ENCODE measurements around the gene HTRA1.

Gene HTRA1

DNA sequence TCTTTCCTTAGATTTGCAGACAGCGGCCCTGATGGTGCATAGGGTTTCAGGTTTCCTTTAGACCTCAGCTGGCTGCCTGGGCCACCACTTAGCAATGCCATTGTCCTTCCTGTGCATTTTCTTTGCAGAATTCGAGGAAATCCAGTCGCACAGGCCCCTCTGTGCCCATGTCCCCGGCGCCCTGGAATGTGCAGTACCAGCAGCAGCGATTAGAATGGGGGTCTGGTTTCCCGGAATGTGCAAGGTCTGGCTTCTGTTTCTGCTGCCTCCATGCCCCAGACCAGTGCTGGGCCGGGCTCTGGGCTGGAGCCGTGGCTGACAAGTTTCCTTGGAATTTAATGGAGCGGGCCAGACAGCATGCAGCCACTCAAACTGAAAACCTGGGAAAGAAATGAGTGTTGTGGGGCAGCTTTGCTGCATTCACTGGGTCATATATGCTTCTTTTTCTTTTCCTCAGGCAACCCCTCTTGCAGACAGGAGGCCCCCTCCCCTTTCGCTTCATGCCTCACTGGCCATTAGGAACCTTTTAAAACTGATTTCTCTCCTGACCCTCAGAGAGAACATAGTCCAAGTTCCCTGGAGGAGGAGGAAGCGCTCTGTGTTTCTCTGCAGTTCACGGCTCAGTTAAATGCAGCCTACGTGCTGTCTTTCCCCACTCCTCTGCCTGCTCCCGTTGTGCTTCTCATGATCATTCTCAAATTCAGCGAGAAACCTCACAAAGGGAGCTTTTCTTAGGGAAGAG is 14.4 kb downstream of the HTRA1 start:
- no peaks in the 10 kb centered on the region for H3K9me3 ChIP-seq (ENCODE audit: control insufficient read depth, low read depth, low read length)
- no peak overlapping the region for H3K4me3 ChIP-seq (ENCODE audit: low read length)
- no peak overlapping the region for H3K9ac ChIP-seq (ENCODE audit: low read length)
- H3K4me1 ChIP-seq (ENCODE audit: control insufficient read depth, low read depth, low read length) = peaks cover 33% of the 10 kb centered on the region
- H3K36me3 ChIP-seq (ENCODE audit: control insufficient read depth, low read depth, low read length) = no peaks in the 10 kb centered on the region
- no peaks in the 10 kb centered on the region for H3K27me3 ChIP-seq (ENCODE audit: control insufficient read depth, insufficient read depth, low read length)
- no peak overlapping the region for H3K27ac ChIP-seq (ENCODE audit: low read length)

DNA sequence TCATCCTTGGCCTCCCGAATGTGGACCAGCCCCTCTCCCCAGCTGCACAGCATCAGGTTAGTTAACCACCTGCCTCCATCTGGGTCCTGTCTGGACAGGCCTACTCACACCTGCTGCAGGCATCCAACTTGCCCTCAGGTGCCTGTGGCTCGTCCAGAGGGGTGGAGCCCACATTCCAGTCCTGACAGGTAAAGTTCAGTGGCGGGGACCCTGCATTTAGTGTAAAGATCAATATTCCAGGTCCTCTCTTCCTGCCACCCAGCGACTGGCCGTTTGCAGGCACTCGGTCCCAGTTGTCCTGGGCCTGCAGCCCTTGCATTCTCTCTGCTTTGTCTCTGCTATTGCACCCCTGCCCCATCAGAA is 15.0 kb downstream of the HTRA1 start:
- no peak overlapping the region for H3K27ac ChIP-seq (ENCODE audit: low read length)
- H3K27me3 ChIP-seq (ENCODE audit: control insufficient read depth, insufficient read depth, low read length) = no peaks in the 10 kb centered on the region
- H3K4me3 ChIP-seq (ENCODE audit: low read length) = no peak overlapping the region
- no peaks in the 10 kb centered on the region for H3K36me3 ChIP-seq (ENCODE audit: control insufficient read depth, low read depth, low read length)
- no peaks in the 10 kb centered on the region for H3K9me3 ChIP-seq (ENCODE audit: control insufficient read depth, low read depth, low read length)
- H3K4me1 ChIP-seq (ENCODE audit: control insufficient read depth, low read depth, low read length) = peaks cover 33% of the 10 kb centered on the region
- no peak overlapping the region for H3K9ac ChIP-seq (ENCODE audit: low read length)

DNA sequence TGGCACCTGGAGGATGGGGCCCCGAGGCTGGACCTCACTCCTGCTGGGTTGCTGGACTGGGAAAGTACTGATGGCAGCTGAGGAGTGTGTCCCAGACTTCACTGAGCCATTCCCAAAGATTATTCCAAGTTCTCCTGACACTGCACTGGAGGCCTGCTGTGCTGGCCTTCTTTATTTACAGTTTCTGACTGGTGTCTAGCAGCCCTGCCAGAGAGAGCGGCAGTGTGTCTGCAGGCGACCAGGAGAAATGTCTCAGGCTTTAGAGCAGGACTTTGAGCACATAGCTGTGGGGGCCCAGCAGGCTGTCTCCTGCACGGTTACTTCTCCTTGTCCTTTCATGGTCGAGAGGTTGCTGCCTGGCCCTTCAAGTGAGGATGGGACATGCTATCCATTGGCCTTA is 16.1 kb downstream of the HTRA1 start:
- H3K27me3 ChIP-seq (ENCODE audit: control insufficient read depth, insufficient read depth, low read length) = no peaks in the 10 kb centered on the region
- H3K36me3 ChIP-seq (ENCODE audit: control insufficient read depth, low read depth, low read length) = no peaks in the 10 kb centered on the region
- no peak overlapping the region for H3K4me3 ChIP-seq (ENCODE audit: low read length)
- no peaks in the 10 kb centered on the region for H3K9me3 ChIP-seq (ENCODE audit: control insufficient read depth, low read depth, low read length)
- H3K4me1 ChIP-seq (ENCODE audit: control insufficient read depth, low read depth, low read length) = peaks cover 33% of the 10 kb centered on the region
- H3K27ac ChIP-seq (ENCODE audit: low read length) = no peak overlapping the region
- H3K9ac ChIP-seq (ENCODE audit: low read length) = no peak overlapping the region

DNA sequence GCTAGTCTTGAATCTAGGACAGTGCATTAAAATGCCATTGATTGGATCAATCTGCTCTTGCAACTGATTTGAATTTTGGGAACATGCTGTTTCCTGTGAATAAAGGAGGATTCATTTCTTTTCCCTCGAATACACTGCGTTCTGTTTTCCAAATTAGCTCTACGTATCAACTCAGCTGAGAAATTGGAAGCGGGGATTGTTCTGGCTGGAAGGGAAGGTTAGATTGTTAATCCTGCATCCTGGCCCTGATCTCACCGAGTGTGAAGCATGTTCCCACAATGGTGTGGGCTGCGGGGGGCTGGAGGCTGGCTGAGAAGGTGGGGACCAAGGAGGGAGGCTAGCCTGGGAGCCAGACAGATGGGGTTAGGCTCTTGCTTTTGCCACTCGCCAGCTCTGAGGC is 17.6 kb downstream of the HTRA1 start:
- H3K27me3 ChIP-seq (ENCODE audit: control insufficient read depth, insufficient read depth, low read length) = no peaks in the 10 kb centered on the region
- peaks cover 33% of the 10 kb centered on the region for H3K4me1 ChIP-seq (ENCODE audit: control insufficient read depth, low read depth, low read length)
- H3K9me3 ChIP-seq (ENCODE audit: control insufficient read depth, low read depth, low read length) = no peaks in the 10 kb centered on the region
- no peaks in the 10 kb centered on the region for H3K36me3 ChIP-seq (ENCODE audit: control insufficient read depth, low read depth, low read length)
- H3K4me3 ChIP-seq (ENCODE audit: low read length) = no peak overlapping the region
- H3K27ac ChIP-seq (ENCODE audit: low read length) = no peak overlapping the region
- H3K9ac ChIP-seq (ENCODE audit: low read length) = no peak overlapping the region

DNA sequence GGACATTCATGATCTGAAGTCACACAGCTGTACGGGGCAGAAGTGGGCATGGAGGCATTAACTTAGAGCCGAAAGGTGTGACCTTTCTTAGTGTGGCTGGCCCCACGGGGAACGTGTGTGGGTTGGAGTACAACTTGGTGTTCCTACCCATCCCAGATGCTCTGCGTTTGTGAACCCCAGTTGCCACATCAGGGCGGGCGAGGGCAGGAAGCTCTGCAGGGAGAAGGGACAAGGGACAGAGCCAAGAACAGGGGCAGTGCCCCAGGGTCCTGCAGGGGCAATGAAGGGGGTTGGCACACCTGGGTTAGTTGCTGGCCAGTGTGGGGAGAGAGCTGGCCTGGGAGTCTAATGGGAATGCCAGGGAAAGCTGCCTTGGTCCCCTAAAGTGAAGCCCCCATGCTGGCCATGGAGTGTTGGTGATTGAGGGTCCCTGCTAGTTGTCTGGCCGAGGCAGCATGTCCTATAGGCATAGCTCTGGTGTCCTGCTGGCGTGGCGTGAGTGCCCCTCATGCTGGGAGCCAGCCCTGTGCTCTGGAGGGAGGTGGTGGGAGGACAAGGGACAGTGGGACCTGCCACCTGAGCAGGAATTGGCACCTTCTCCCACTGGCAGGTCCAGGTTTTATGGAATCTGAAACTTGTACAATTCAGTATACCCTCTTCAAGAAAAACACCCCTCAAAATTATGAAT is 18.9 kb downstream of the HTRA1 start:
- Histone ChIP-seq H3K27me3 (ENCODE audit: control insufficient read depth, insufficient read depth, low read length) (no peaks in the 10 kb centered on the region), H3K27ac (ENCODE audit: low read length) (no peak overlapping the region)

DNA sequence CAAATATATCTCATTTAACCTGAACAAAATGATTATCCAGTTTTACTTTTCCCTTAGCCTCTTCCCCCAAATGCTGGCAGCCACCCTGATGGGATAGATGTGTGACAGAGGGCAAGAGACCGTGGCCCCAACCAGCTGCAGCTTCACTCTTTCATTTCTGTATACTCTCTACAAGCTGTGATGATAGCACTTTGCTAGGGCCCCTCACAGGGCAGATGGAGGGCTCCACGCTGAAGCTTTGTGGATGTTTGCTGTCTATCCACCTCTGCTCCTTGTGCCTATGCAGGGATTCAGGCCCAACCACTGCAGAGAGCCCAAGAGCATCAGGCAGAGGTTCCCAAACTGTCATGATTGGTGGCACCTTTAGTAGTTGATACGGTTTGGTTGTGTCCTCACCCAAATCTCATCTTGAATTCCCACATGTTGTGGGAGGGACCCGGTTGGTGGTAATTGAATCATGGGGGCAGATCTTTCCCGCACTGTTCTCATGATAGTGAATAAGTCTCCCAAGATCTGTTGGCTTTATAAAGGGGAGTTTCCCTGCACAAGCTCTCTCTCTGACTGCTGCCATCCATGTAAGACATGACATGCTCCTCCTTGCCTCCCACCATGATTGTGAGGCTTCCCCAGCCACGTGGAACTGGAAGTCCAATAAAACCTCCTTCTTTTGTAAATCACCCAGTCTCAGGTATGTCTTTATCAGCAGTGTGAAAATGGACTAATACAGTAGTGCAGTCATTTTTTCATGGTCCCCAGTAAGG is 20.1 kb downstream of the HTRA1 start:
- H3K4me3 ChIP-seq (ENCODE audit: low read length) = no peak overlapping the region
- no peak overlapping the region for H3K27ac ChIP-seq (ENCODE audit: low read length)
- H3K27me3 ChIP-seq (ENCODE audit: control insufficient read depth, insufficient read depth, low read length) = no peaks in the 10 kb centered on the region
- no peaks in the 10 kb centered on the region for H3K9me3 ChIP-seq (ENCODE audit: control insufficient read depth, low read depth, low read length)
- no peaks in the 10 kb centered on the region for H3K36me3 ChIP-seq (ENCODE audit: control insufficient read depth, low read depth, low read length)
- peaks cover 12% of the 10 kb centered on the region for H3K4me1 ChIP-seq (ENCODE audit: control insufficient read depth, low read depth, low read length)
- H3K9ac ChIP-seq (ENCODE audit: low read length) = no peak overlapping the region

More for the DNA sequence above, 18.9 kb downstream of the HTRA1 start:
- Histone ChIP-seq H3K9ac (ENCODE audit: low read length) (no peak overlapping the region), H3K4me3 (ENCODE audit: low read length) (no peak overlapping the region), H3K4me1 (ENCODE audit: control insufficient read depth, low read depth, low read length) (peaks cover 23% of the 10 kb centered on the region), H3K9me3 (ENCODE audit: control insufficient read depth, low read depth, low read length) (no peaks in the 10 kb centered on the region), H3K36me3 (ENCODE audit: control insufficient read depth, low read depth, low read length) (no peaks in the 10 kb centered on the region)

DNA sequence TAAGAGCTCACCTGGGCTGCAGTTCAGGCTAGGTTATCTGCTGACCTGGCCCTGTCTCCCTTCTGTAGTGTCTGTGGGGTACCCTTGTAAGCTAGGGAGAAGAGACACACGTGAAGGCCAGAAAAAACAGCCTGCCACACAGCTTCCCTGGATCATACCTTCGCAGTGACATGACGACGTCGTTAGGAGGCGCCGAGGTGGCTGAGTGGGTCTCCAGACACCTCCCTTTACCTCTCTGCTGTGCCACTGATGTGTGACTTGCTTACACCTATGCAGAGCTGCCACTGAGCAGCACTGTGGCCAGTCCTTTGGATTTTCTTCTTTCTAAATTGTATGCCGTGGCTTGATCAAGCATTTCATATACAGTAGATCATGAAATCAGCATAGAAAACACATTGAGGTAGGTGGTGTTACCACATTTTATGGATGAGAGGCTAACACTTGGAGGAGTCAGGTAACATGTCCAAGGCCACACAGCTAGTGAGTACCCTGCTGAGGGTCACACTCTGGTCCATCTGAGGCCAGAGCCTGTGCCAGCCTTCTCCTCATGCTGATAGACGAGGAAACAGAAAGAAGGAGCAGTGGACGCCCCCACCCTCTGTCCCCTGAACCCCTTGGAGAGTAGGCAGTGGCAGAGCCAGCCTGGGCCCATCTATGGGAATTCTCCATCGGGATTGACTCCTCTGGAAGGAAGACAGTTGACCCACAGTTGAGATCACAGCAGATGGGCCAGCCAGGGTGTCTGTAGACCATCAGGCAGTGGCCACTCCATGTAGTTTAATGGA is 23.1 kb downstream of the HTRA1 start:
- Histone ChIP-seq H3K9me3 (ENCODE audit: control insufficient read depth, low read depth, low read length) (no peaks in the 10 kb centered on the region), H3K27me3 (ENCODE audit: control insufficient read depth, insufficient read depth, low read length) (no peaks in the 10 kb centered on the region), H3K36me3 (ENCODE audit: control insufficient read depth, low read depth, low read length) (no peaks in the 10 kb centered on the region), H3K9ac (ENCODE audit: low read length) (no peak overlapping the region), H3K27ac (ENCODE audit: low read length) (no peak overlapping the region), H3K4me1 (ENCODE audit: control insufficient read depth, low read depth, low read length) (no peaks in the 10 kb centered on the region), H3K4me3 (ENCODE audit: low read length) (no peak overlapping the region)

DNA sequence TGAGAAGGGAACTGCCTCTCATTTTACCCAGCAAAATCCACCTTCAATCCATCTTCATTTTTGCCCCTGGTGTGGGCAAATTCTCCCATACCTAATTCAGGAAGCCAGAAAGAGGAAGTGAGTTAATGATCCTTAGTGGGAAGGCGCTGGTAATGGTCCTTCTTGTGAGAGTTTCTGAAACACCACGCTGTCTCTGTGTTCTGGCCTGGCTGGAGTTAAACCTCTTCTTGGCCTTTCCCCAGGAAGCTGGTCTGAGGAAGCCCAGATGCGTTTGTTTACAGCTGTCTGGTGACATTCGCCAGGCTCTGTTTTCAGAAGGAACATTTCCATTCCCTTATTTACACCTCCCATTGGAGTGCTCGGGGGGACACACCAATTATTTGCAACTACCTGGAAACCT is 24.3 kb downstream of the HTRA1 start:
- H3K27me3 ChIP-seq (ENCODE audit: control insufficient read depth, insufficient read depth, low read length) = no peaks in the 10 kb centered on the region
- no peaks in the 10 kb centered on the region for H3K4me1 ChIP-seq (ENCODE audit: control insufficient read depth, low read depth, low read length)
- no peak overlapping the region for H3K9ac ChIP-seq (ENCODE audit: low read length)
- H3K9me3 ChIP-seq (ENCODE audit: control insufficient read depth, low read depth, low read length) = no peaks in the 10 kb centered on the region
- no peaks in the 10 kb centered on the region for H3K36me3 ChIP-seq (ENCODE audit: control insufficient read depth, low read depth, low read length)
- no peak overlapping the region for H3K4me3 ChIP-seq (ENCODE audit: low read length)
- no peak overlapping the region for H3K27ac ChIP-seq (ENCODE audit: low read length)

DNA sequence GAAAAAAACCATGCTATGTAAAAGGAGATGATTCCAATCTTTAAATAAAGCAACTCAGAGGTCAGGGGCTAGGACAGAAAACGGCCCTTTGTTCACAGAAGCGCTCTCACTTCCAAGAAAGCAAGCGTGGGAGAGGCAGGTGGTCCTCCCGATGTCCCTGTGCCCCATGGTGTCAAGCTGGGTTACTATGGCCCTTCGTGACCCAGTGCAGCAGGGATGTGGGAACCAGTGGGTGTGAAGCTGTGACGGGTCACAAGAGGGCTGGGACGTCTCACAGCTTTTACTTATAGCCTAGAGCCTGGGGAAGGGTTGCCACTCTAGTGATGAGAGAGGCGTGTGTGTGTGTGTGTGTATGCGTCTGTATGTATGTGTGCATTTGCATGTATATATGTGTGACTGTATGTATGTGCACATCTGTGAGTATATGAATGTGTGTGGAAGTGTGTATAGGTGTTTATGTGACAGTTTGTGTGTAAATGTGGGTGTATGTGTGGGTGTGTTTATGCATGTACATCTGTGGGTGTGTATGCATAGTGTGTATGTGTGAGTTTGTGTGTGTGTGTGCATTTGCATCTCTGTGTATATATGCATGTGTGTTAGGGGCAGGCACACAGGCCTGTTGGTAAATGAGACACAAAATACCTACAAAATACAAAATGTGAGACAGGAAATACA is 25.2 kb downstream of the HTRA1 start:
- Histone ChIP-seq H3K27ac (ENCODE audit: low read length) (no peak overlapping the region), H3K4me3 (ENCODE audit: low read length) (no peak overlapping the region), H3K9ac (ENCODE audit: low read length) (no peak overlapping the region), H3K36me3 (ENCODE audit: control insufficient read depth, low read depth, low read length) (no peaks in the 10 kb centered on the region), H3K4me1 (ENCODE audit: control insufficient read depth, low read depth, low read length) (no peaks in the 10 kb centered on the region), H3K27me3 (ENCODE audit: control insufficient read depth, insufficient read depth, low read length) (no peaks in the 10 kb centered on the region), H3K9me3 (ENCODE audit: control insufficient read depth, low read depth, low read length) (no peaks in the 10 kb centered on the region)

DNA sequence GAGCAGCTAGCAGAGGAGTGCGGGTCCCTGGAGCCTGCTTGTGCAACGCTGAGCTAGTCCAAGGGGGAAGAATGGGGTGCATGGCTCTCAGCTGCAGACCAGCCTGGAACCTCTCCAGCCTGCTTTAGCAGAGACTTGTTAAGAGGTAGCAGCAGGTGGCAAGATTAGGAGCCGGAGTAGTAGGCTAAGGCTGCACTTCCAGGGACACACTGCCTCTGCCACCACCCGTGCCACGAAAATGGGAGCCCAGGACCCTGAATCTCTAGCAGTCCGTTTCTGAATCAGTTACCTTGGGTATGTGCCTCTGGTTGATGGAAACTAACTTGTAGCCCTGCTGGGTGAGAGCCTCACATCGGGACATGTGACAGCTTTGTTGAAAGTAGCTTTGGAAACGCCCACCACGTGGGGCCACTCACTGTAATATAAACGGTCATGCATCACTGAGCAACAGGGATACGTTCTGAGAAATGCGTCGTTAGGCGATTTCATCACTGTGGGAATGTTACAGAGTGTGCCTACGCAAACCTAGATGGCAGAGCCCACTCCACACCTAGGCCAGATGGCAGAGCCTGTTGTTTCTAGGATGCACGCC is 25.9 kb downstream of the HTRA1 start:
- Histone ChIP-seq H3K36me3 (ENCODE audit: control insufficient read depth, low read depth, low read length) (no peaks in the 10 kb centered on the region), H3K27me3 (ENCODE audit: control insufficient read depth, insufficient read depth, low read length) (no peaks in the 10 kb centered on the region), H3K4me1 (ENCODE audit: control insufficient read depth, low read depth, low read length) (no peaks in the 10 kb centered on the region), H3K9ac (ENCODE audit: low read length) (no peak overlapping the region), H3K9me3 (ENCODE audit: control insufficient read depth, low read depth, low read length) (no peaks in the 10 kb centered on the region), H3K4me3 (ENCODE audit: low read length) (no peak overlapping the region), H3K27ac (ENCODE audit: low read length) (no peak overlapping the region)
